ENCODE measurements around the gene LDLRAD3. TPM values are rescaled to one million over a fixed set of nuclear protein-coding genes. Genes with fewer than 3 reads are reported as not detected.

LDLRAD3 gene
- total RNA-seq, 1 experiment from 2014 or later: 55.7 TPM

Small RNA genes within 50 kb of the gene (microRNA-seq; reads per million reads assigned to microRNA genes)
- gene MIR3973: not detected
